DOHH2 (cell line): Measurements from ENCODE around the gene TIGD3.

ENCODE experiments used
- EZH2phosphoT487 ChIP-seq: fragments of 200-600 bp; sonication (generic); IDR thresholded peaks from 2 replicates; pipeline ENCODE4 v1.6.1; 2017; ENCODE audit warnings: borderline replicate concordance, mild to moderate bottlenecking, antibody characterized with exemption, low read length, moderate library complexity, mixed read lengths
- TF ChIP-seq, protein P1 (sequence below): fragments of 200-600 bp; sonication (generic); IDR thresholded peaks from one replicate; pipeline ENCODE4 v1.5.1; 2014; ENCODE audit warnings: antibody characterized with exemption, mild to moderate bottlenecking, low read depth, low read length; ENCODE audit not compliant: poor library complexity, severe bottlenecking

DNA sequence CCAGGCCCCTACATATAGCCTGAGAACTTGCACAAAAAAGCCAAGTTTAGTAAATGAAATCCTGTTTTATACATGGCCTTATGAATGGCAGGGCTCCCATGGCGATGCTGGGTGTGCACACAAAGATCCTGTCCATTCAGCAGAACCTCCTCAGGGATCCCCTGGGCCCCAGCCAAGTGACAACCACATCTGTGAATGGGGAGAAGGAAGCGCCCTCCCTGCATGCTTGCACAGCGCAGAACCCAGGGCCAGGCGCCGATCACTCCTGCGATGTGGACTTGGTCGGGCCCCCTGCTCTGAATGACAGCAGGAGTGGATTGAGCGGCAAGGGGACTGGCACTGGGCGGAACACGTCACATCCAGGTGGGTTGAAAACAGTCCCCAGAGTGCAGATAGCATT, 44.3 kb upstream of the TIGD3 start:
- TF ChIP-seq, protein P1, sequence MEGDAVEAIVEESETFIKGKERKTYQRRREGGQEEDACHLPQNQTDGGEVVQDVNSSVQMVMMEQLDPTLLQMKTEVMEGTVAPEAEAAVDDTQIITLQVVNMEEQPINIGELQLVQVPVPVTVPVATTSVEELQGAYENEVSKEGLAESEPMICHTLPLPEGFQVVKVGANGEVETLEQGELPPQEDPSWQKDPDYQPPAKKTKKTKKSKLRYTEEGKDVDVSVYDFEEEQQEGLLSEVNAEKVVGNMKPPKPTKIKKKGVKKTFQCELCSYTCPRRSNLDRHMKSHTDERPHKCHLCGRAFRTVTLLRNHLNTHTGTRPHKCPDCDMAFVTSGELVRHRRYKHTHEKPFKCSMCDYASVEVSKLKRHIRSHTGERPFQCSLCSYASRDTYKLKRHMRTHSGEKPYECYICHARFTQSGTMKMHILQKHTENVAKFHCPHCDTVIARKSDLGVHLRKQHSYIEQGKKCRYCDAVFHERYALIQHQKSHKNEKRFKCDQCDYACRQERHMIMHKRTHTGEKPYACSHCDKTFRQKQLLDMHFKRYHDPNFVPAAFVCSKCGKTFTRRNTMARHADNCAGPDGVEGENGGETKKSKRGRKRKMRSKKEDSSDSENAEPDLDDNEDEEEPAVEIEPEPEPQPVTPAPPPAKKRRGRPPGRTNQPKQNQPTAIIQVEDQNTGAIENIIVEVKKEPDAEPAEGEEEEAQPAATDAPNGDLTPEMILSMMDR: no peak
- TF ChIP-seq EZH2phosphoT487: no peak
